Measurements from ENCODE around the gene RPS21.

DNA sequence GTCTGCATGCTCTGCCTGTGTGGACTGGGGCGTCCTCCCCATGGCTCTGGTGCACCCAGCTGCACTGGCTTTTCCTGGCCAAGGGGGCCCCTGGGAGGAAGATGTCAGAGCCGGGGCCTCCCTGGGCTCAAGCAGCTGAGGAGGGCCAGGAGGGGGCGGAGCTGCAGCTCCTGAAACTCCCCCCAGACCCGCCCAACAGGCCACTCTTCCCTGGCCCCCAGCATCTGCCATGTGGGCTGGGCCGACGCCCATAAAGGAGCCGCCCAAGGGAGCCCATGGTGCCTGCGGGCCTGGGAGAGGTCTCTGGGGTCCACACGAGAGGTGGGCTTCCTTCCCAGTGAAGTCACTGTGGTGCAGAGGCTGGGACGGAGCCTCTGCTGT is 36.4 kb downstream of the RPS21 start:
- TF ChIP-seq, protein P1, sequence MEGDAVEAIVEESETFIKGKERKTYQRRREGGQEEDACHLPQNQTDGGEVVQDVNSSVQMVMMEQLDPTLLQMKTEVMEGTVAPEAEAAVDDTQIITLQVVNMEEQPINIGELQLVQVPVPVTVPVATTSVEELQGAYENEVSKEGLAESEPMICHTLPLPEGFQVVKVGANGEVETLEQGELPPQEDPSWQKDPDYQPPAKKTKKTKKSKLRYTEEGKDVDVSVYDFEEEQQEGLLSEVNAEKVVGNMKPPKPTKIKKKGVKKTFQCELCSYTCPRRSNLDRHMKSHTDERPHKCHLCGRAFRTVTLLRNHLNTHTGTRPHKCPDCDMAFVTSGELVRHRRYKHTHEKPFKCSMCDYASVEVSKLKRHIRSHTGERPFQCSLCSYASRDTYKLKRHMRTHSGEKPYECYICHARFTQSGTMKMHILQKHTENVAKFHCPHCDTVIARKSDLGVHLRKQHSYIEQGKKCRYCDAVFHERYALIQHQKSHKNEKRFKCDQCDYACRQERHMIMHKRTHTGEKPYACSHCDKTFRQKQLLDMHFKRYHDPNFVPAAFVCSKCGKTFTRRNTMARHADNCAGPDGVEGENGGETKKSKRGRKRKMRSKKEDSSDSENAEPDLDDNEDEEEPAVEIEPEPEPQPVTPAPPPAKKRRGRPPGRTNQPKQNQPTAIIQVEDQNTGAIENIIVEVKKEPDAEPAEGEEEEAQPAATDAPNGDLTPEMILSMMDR (conservative IDR thresholded peaks at IDR 0.05; ENCODE audit: low read length): no peak
- TF ChIP-seq EZH2phosphoT487 (IDR thresholded peaks at IDR 0.05; ENCODE audit: borderline replicate concordance): no peak

Measured in Loucy (cell line).